IMR-90 (cell line): ENCODE data around the gene ANKRD13D. TPM values are rescaled to one million over a fixed set of nuclear protein-coding genes. Genes with fewer than 3 reads are reported as not detected.

Source experiments
- ATAC-seq: fragments of 200-7000 bp; cut with Tn5 transposase; 2 replicates; pipeline ENCODE4 v1.9.1; 2020; ENCODE audit warnings: low read depth, mild to moderate bottlenecking, moderate library complexity
- BruUV-seq: library from RNA; stranded (reverse); fragments of 400-500 nt; replicated peaks from 2 replicates; lab custom pipeline; 2021; lab: Mats Ljungman, UMichigan
- CTCF ChIA-PET: fragments of 300-600 bp; formaldehyde crosslinking; extraction: SDS; loops from one replicate; lab custom pipeline; 2021; ENCODE audit warnings: antibody characterized with exemption; lab: Yijun Ruan, JAX
- POLR2A ChIA-PET: fragments of 300-600 bp; sonication (Branson Sonifier 250); formaldehyde crosslinking; loops from one replicate; lab custom pipeline; 2022; ENCODE audit warnings: antibody characterized with exemption; ENCODE audit not compliant: unreplicated experiment; lab: Charles Lee
- DNase-seq: peaks from one replicate; pipeline ENCODE4 v3.0.0; 2013
- H2AFZ ChIP-seq: replicated peaks from 2 replicates; pipeline ENCODE3; 2013; ENCODE audit warnings: low read length, mild to moderate bottlenecking; ENCODE audit not compliant: poor library complexity
- H2AK5ac ChIP-seq: 2 replicates; pipeline ENCODE4 v1.6.1; 2013; ENCODE audit warnings: low read depth, low read length, inconsistent platforms
- H2AK9ac ChIP-seq: replicated peaks from 2 replicates; pipeline ENCODE3; 2013; ENCODE audit warnings: mild to moderate bottlenecking, low read depth, low read length, moderate library complexity; ENCODE audit not compliant: poor library complexity
- H2BK120ac ChIP-seq: 2 replicates; pipeline ENCODE4 v1.6.1; 2013; ENCODE audit warnings: low read depth, low read length, inconsistent platforms
- H2BK15ac ChIP-seq: 3 replicates; pipeline ENCODE4 v1.6.1; 2013; ENCODE audit warnings: low read depth, low read length, inconsistent platforms
- H2BK20ac ChIP-seq: 2 replicates; pipeline ENCODE4 v1.6.1; 2013; ENCODE audit warnings: low read depth, mild to moderate bottlenecking, inconsistent platforms, low read length, moderate library complexity
- H2BK5ac ChIP-seq: 2 replicates; pipeline ENCODE4 v1.6.1; 2013; ENCODE audit warnings: mild to moderate bottlenecking, low read depth, low read length, inconsistent platforms; ENCODE audit not compliant: poor library complexity, severe bottlenecking
- H3K14ac ChIP-seq: replicated peaks from 2 replicates; pipeline ENCODE4 v1.6.1; 2013; ENCODE audit warnings: low read depth, low read length, inconsistent platforms
- H3K18ac ChIP-seq: 2 replicates; pipeline ENCODE4 v1.6.1; 2013; ENCODE audit warnings: low read depth, low read length, control low read depth
- H3K23ac ChIP-seq: 2 replicates; pipeline ENCODE4 v1.6.1; 2013; ENCODE audit warnings: low read depth, low read length, inconsistent platforms
- H3K27ac ChIP-seq: 2 replicates; pipeline ENCODE4 v1.5.1; 2013; ENCODE audit warnings: mild to moderate bottlenecking, control low read depth, low read length; ENCODE audit not compliant: insufficient read depth
- H3K27me3 ChIP-seq: 2 replicates; pipeline ENCODE4 v1.6.1; 2013; ENCODE audit warnings: low read length; ENCODE audit not compliant: control insufficient read depth, insufficient read depth
- H3K36me3 ChIP-seq: 2 replicates; pipeline ENCODE4 v1.6.1; 2013; ENCODE audit warnings: low read length, mixed read lengths; ENCODE audit not compliant: control insufficient read depth, insufficient read depth
- H3K4ac ChIP-seq: 2 replicates; pipeline ENCODE4 v1.6.1; 2013; ENCODE audit warnings: low read depth, low read length, inconsistent platforms
- H3K4me1 ChIP-seq: 2 replicates; pipeline ENCODE4 v1.6.1; 2013; ENCODE audit warnings: low read length, mixed read lengths; ENCODE audit not compliant: control insufficient read depth, insufficient read depth
- H3K4me2 ChIP-seq: 2 replicates; pipeline ENCODE4 v1.6.1; 2013; ENCODE audit warnings: low read depth, mild to moderate bottlenecking, control low read depth, low read length, moderate library complexity
- H3K4me3 ChIP-seq: 2 replicates; pipeline ENCODE4 v1.5.1; 2013; ENCODE audit warnings: low read depth, mild to moderate bottlenecking, control low read depth, low read length, moderate library complexity; ENCODE audit not compliant: insufficient read depth
- H3K56ac ChIP-seq: 2 replicates; pipeline ENCODE4 v1.6.1; 2013; ENCODE audit warnings: low read length, inconsistent platforms; ENCODE audit not compliant: insufficient read depth; ENCODE audit errors: extremely low read depth
- H3K79me1 ChIP-seq, 2 experiments: 2 replicates each; pipeline ENCODE4 v1.6.1; 2013; ENCODE audit warnings: low read length in 2 of 2, inconsistent platforms in 1 of 2, low read depth in 1 of 2
- H3K9ac ChIP-seq: 2 replicates; pipeline ENCODE4 v1.6.1; 2013; ENCODE audit warnings: low read depth, low read length, control low read depth
- H3K9me1 ChIP-seq: 2 replicates; pipeline ENCODE4 v1.6.1; 2013; ENCODE audit warnings: low read length, inconsistent platforms; ENCODE audit not compliant: insufficient read depth
- H3K9me3 ChIP-seq: 2 replicates; pipeline ENCODE4 v1.6.1; 2013; ENCODE audit warnings: low read length; ENCODE audit not compliant: control insufficient read depth, insufficient read depth
- H4K20me1 ChIP-seq: 2 replicates; pipeline ENCODE4 v1.6.1; 2013; ENCODE audit warnings: low read length, inconsistent platforms; ENCODE audit not compliant: insufficient read depth
- H4K5ac ChIP-seq: 2 replicates; pipeline ENCODE4 v1.6.1; 2013; ENCODE audit warnings: mild to moderate bottlenecking, low read depth, low read length, control low read depth
- H4K8ac ChIP-seq, 2 experiments: 2 replicates each; pipeline ENCODE4 v1.6.1; 2013; ENCODE audit warnings: low read depth in 2 of 2, low read length in 2 of 2, control low read depth in 1 of 2, inconsistent platforms in 1 of 2
- H4K91ac ChIP-seq: 2 replicates; pipeline ENCODE4 v1.6.1; 2013; ENCODE audit warnings: low read depth, low read length, inconsistent platforms; ENCODE audit not compliant: insufficient read depth
- CHD1 ChIP-seq: IDR thresholded peaks from 2 replicates; pipeline ENCODE4 v1.6.1; 2012; ENCODE audit warnings: low read depth, low read length, improper control_type of control experiment
- POLR2A ChIP-seq: IDR thresholded peaks from 2 replicates; pipeline ENCODE4 v1.6.1; 2012; ENCODE audit warnings: mild to moderate bottlenecking, low read depth, low read length
- RAD21 ChIP-seq: IDR thresholded peaks from 2 replicates; pipeline ENCODE4 v1.6.1; 2012; ENCODE audit warnings: low read length, improper control_type of control experiment
- WGBS, 2 experiments: methylation state at CpG; one replicate each; pipeline versions ENCODE4 v1.1.5 to v1.1.7; 2013; ENCODE audit warnings: missing lambda C conversion rate in 2 of 2; ENCODE audit not compliant: insufficient read length in 1 of 2; ENCODE audit errors: extremely low coverage in 2 of 2; 5-methylcytosine and 5-hydroxymethylcytosine counted together
- dilution Hi-C: fragments of 300-500 bp; cut with HindIII; formaldehyde crosslinking; loops from one replicate; pipeline ENCODE4 v1.14.3; 2018; ENCODE audit warnings: low sequenced_read_pairs; ENCODE audit not compliant: unreplicated experiment
- in situ Hi-C: fragments of 300-500 bp; cut with MboI; formaldehyde crosslinking; loops from 3 replicates; pipeline ENCODE4 v1.14.3; 2019; ENCODE audit warnings: low sequenced_read_pairs, inconsistent platforms, mixed read lengths
- intact Hi-C: fragments of 100-400 bp; cut with micrococcal nuclease; formaldehyde crosslinking; loops from 2 replicates; pipeline ENCODE4 v1.10.0; 2022
- polyA plus RNA-seq, 3 experiments: library from polyadenylated mRNA; depleted of rRNA; stranded (reverse); fragments of >200 nt; gene quantifications; 2 replicates each; pipeline ENCODE4 v1.2.3, GENCODE V29; 2012; ENCODE audit warnings: low replicate concordance in 1 of 3
- total RNA-seq: library from RNA; depleted of rRNA; stranded (reverse); fragments of >200 nt; gene quantifications from 2 replicates; pipeline ENCODE4 v1.2.3, GENCODE V29; 2012
- TF ChIP-seq, protein P1 (sequence below): fragments of 150-350 bp; IDR thresholded peaks from 2 replicates; pipeline ENCODE4 v1.6.1; 2017; ENCODE audit warnings: mild to moderate bottlenecking, antibody characterized with exemption, low read length, low read depth

The ANKRD13D gene
- total and polyA plus RNA-seq, 2 of the 4 experiments (the other 2 are of a cell fraction): 7.3 to 38.4 TPM

DNA sequence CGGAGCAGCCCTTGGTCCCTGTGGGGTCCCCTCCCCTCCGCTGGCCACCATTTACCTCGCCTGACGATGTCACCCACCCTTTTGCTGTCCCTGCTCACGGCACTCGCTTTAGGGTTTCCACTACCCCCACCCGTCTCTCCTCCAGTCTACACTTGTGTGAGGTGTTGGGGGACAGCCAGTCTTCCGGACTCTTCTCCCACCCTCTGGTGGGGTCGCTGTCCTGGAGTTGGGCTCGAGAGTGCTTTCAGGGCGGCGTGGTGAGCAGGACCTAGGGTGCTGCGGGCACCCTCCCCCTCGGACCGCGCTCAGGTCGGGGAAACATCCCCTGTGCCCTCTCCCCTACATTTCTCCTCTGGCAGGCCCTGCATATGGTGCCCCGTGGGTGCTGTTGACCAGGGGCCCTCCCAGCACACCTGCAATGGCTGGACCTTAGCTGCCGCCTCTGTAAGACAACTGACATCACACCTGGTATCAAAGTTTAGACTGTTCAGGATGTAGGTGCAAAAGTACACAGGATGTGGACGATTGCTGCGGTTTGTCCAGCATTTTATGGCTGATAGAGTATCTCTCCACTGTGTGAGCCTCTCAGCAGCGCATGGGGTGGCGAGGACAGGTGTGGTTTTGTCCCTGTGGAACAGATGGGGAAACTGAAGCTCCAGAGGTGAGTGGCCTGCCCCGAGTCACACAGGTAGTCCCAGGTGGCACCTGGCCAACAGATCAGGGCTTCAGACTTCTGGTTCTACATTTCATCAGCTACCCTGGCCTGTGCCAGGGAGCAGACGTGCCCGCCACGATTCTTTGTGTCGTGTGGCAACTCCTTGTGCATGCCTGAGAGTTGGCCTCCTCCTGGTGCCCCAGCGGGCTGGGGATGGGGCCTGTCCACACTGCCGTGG, 21.7 kb upstream of the ANKRD13D start:
- Histone ChIP-seq H3K4ac (peak overlapping the region; percentile 82), H2AFZ (peak overlapping the region; percentile 88), H3K4me1 (peaks cover 35% of the 10 kb centered on the region), H3K14ac (peak overlapping the region; percentile 92), H4K91ac (no peak overlapping the region; the same call in 1 of the 2 replicates), H3K9me3 (no peaks in the 10 kb centered on the region), H3K9me1 (peaks cover 33% of the 10 kb centered on the region), H3K27ac (peak overlapping the region; percentile 64), H3K56ac (peak overlapping the region; percentile 19; the same call in 1 of the 2 replicates), H2BK5ac (peak overlapping the region; percentile 44), H3K79me1 (peaks cover 18 to 68% of the 10 kb centered on the region in 2 experiments; a peak in 3 of 4 replicates), H4K20me1 (peaks cover 44% of the 10 kb centered on the region), H4K8ac (peak overlapping the region in 1 of 2 experiments; percentile 29; a peak in 1 of 4 replicates), H3K9ac (peak overlapping the region; percentile 95), H4K5ac (no peak overlapping the region), H3K36me3 (peaks cover 10% of the 10 kb centered on the region; the same call in 1 of the 2 replicates), H2AK5ac (peak overlapping the region; percentile 84), H3K4me2 (peak overlapping the region; percentile 87), H2BK15ac (no peak overlapping the region), H3K27me3 (no peaks in the 10 kb centered on the region), H3K23ac (peak overlapping the region; percentile 89), H2AK9ac (peak overlapping the region; percentile 98), H2BK120ac (peak overlapping the region; percentile 31), H3K4me3 (peak overlapping the region; percentile 78), H3K18ac (no peak overlapping the region), H2BK20ac (no peak overlapping the region)
- 15% methylated on average over 6 of the region's 30 CpGs; no CpG with 5 or more reads in 1 of the 2 experiments for WGBS, 2 experiments
- dilution Hi-C loops (no loop called here), in situ Hi-C loops (no loop called here), intact Hi-C loops (no loop called here)
- no TSS peak for BruUV-seq
- DNase-seq (no peak), ATAC-seq (no peak; the same call in 1 of the 2 replicates)
- CTCF ChIA-PET: interaction anchor here (0.9 to 3.1 kb wide), 3 partner anchors 10 to 50 kb away, joined by 3 to 10 read pairs (median 3); no protein-coding TSS in a partner anchor
- POLR2A ChIA-PET: no interaction called here
- no peak for TF ChIP-seq POLR2A
- TF ChIP-seq RAD21: no peak
- TF ChIP-seq, protein P1, sequence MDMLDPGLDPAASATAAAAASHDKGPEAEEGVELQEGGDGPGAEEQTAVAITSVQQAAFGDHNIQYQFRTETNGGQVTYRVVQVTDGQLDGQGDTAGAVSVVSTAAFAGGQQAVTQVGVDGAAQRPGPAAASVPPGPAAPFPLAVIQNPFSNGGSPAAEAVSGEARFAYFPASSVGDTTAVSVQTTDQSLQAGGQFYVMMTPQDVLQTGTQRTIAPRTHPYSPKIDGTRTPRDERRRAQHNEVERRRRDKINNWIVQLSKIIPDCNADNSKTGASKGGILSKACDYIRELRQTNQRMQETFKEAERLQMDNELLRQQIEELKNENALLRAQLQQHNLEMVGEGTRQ: no peak
- no peak for TF ChIP-seq CHD1
